HCEC 1CT (cell line): ENCODE results near the gene ZFYVE28.

Source experiments
- DNase-seq: peaks from one replicate; pipeline ENCODE4 v3.0.0-alpha.2; 2017

ZFYVE28 gene

DNA sequence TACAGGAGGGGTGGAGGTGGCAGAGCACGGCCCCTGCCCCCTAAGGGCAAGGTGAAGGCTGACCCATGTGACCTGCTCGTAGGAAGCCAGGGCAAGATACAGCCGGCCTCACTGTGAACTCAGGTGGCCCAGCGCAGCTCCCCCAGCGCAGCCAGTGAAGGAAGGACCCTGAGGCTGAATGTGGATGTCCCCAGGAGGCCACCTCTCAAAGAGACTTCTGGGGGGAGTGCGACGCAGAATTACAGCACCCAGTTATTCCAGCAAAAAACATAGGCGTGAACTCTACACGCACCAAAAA lies 52.6 kb downstream of the ZFYVE28 start:
- DNase-seq: no peak

- DNase-seq: no peak
These were observed 53.2 kb downstream of the ZFYVE28 start for GRCh38 chr4:2365054-2365912.

- no peak for DNase-seq
These were observed 53.8 kb downstream of the ZFYVE28 start for GRCh38 chr4:2364654-2365053.

DNA sequence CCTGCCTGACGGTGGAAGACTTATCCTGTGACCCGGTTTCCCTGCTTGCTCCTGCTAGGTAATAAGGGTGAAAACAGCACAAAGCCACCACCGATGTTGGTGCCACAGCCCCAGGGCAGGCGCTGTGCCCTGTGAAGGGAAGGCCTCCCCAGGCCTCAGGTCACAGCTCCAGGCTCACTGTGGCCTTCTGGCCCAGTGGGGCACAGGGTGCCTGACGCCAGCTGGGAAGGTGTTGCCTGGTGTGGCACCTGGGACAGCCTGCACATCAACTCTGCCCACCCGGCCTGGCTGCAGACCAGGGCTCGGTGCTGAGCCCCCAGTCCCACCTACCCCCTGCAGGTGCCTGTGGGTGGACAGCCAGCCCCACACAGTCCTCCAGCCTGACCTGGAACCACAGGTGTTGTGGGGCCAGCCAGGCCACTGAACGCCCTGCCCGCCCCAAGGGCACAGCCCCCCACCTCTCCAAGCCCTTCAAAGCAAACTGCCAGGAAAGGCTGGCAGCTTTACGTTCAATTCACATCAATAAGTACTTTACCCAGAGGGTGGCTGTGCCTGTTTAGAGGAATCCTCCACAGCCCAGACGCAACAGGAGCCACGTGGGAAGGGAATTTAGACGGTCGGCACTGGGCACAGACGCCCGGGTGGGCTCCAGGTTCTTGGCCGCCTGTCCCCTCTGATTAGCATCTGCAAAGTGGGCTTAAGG lies 54.3 kb downstream of the ZFYVE28 start:
- DNase-seq: no peak

DNA sequence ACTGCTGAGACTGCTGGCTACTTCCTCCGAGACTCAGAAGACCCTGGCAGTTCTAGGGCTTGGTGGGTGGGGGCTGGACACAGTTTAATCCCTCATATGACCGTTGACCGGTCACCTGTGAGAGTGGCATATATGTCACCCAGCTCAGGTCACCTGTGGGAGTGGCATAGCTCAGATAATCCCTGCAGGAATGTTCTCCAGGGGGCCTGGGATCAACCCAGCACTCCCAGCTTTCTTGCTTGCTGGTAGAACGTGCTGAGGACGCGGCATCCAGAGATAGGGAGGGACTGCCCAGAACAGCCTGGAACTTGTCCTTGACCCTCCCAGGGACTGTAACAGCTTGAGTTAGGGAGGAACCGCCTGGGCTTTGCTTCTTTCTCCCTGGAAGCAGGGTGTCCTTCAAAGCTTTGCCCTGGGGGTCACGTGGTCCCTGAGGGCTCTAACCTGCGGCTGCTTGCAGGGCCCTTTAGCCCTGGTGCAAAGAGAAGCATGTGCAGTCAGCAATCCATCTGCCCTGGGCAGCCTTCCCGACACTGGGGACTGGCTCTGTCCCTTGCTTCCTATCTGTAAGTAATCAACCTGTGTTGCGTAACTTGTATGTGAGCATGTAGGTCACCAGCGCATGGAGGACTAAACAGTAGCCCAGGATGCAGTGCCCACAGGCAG lies 55.3 kb downstream of the ZFYVE28 start:
- DNase-seq: no peak

DNA sequence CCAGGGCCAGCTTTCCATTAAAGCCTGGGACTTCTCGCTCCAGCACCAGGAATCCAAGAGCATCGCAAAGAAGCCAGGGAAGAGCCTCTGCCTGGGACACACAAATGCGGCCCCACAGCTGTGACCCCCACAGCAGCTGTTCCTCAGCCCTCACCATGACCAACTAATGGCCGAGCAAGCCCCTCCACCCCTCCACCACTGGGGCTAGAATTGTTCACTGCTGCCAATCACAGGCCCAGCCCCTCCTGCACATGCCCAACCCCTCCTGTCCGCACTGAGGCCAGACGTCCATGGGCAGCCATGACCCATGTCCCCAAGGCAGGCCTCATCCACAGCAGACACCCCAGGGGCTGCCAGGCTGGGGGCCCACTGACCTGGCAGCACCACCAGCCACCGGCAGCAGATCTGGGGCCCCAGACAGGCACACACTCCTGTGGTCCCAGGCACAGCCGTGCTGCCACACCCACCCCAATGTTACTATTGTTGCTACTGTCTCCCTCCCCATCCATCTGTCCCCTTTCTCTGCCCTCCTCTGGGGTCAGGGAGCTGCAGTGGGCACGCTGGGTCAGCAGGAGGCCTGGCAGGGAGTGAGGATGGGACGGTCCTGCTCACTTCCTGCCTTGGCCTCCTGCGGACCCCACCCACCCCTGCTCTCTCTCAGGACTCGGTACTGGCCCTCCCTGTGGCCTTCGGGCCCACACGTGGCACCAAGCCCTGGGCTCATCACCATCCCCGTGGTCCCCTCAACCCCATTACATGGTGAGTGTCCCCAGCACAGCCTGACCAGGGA lies 56.0 kb downstream of the ZFYVE28 start:
- no peak for DNase-seq

DNA sequence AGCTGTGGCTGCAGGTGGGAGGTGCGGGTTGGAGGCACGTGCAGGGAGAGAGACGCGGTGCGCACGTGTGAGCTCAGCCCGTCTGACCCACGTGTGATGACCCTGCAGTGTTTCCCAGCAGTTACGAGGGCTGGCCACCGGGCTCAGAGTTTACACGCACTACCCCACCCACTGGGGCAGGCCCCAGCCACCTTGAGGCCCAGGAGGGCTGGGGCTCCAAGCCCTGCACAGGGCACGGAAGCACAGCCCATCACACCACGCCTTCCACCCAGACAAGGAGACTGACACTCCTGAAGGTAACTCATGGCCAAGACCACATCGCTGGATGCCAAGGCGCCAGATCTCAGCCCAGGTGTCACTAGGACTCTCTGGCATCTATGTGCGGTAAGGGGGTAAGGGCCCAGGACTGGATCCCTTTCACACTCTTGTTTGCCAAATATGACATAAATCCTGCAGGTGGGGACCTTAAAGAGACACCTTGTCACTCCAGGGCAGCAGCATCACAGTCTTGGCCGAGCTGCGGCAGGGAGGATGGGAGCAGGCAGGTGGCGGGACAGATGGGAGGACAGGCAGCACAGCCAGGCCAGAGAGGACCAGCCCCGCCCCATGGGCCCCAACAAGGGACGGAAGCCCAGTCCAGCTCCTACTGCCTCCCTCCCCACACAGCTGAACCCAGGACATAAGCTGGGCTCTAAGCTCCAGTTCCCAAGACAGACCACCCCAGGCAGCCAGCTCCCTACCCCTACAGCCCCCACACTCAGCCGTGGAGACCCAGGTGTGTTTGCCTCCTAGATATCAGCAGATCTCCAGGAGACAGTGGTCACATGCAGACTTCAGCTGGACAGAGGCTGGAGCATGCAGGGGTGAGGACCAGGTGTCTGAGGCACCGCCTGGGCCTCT lies 56.8 kb downstream of the ZFYVE28 start:
- DNase-seq: no peak

DNA sequence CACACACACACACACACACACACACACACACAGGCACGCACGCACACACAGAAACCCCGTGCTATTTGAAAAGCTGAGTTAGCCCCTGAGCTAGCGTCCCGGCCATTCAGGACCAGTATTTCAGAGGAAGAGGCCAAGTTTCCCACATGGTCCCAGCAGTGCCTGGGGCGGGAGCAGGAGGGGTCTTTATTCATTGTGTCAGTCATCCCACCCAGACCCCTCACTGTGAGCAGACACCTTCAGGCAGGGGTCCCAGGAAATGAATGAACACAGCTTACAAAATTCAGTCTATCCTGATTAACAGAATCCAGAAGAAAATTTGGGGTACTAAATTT lies 58.1 kb downstream of the ZFYVE28 start:
- DNase-seq: no peak

GRCh38 chr4:2359591-2360395 lies 58.7 kb downstream of the ZFYVE28 start:
- DNase-seq: no peak

DNA sequence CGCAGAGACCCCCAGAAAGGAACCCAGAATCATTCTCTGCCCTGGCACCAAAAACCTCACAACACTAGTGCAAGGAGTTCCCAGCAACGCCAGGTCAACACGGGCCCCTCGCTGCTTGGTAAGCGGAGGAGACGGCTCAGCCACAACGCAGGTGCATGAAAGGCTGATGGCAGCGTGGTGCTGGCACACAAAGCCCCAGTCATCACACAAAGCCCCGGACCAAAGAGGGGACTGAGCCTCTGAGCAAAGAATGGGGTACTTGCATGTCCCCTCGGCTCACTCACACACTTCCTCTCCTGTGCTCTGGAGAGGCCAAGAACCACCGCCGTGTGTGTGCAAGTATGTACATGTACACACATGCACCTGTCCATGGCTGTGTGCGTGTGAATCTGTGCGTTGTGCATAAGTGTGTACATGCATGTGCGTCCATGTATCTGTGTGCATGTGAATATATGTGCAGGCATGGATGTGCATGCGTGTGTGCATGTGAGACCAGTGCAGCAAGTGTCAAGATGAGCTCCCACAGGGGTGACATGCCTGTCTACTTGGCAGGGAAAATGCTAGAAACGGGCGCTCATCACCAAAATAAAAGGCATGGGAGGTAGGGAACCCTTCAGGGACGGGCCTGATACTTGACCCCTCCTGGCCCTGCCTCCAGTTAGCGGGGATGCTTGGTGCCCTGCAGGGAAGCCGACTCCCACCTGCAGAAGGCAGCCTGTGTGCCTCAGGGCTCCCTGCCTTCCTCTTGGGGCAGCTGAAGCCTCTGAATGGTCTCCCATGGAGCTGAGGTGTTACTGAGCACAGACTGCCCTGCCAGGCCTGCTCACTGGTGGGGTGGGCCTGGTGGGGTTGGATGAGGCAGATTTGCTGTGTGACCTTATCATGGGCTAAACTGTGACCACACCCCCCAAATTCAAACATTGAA lies 60.4 kb downstream of the ZFYVE28 start:
- DNase-seq: no peak

DNA sequence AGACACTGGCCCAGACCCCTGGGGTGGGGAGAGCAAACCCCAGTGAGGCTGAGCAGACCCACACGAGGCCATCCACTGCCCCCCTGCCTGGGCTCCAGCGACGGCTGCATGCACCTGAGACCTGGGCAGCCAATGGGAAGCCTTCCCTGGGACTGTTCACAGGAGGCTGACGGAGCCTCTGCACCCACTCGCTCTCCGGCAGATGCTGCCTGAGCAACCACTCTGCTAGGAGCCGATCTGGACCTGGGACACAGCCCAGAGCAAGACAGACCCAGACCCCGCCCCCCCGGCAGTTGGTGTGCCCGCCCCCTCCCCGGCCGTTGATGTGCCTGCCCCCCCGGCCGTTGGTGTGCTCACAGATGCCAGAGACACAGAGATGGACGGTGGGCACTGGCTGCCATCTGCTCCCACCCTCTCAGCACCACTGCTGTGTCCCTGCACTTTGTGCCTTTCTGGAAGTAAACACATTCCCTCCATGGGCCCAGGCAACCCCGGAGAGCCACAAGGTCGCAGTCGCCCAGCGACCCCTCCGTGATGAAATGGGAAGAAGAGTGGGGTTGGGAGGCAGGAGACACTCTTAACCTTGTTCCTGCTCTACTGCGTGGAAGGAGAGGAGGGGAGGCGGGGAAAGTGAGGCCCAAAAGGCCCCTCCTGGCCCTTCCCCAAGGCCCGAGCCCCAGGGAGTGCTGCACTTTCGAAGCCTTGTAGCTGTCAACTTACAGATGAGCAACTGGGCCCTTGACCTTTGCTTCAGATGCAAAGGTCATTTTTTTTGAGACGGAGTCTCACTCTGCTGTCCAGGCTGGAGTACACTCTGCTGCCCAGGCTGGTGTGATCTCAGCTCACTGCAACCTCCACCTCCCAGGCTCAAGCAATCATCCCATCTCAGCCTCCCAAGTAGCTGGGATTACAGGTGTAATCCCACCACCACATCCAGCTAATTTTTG lies 62.0 kb downstream of the ZFYVE28 start:
- DNase-seq: no peak

- no peak for DNase-seq
These were observed 63.7 kb downstream of the ZFYVE28 start for GRCh38 chr4:2354760-2355159.

GRCh38 chr4:2354118-2354517 lies 64.3 kb downstream of the ZFYVE28 start:
- DNase-seq: no peak

DNA sequence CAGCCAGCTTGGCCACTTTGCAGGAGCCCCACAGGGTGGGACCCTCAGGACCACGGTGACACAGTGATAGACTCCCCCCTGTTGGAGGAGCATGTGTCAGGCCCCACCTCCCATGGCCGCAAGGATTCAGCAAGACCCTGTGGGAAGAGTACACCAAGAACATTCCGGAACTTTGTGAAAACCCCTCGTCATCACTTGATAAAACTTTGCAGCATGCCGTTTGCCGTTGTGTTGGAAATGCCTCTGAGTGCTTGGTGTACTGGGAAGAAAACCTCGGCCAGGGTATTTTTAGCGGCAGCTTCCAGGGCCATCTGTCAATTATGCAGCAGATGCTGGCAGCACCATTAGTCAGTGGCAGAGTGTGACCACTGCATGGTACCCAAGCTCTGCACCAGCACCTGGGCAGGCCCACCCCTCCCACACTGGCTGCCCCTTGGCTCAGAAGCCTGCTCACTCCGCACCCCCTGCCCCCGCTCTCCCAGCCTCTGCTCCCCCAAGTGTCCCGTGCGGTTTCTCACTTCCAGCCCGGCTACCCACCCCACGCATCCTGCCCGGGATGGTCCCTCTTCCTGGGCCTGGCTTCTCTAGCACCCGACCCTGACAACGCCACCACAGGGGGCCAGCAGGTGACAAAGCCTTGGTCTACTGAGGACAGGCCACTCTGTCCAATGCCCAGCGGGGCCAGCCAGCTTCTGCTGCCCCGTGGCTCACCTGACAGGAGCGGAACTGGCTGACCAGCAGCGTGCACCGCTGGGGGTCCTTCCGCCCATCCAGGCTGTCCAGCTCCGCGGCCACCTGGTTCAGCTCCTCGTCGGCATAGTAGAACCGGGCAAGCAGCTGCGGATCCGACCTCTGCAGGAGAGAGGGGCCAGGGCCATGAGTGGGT lies 65.0 kb downstream of the ZFYVE28 start:
- no peak for DNase-seq

- DNase-seq: no peak
These were observed 65.7 kb downstream of the ZFYVE28 start for GRCh38 chr4:2352729-2353221.

DNA sequence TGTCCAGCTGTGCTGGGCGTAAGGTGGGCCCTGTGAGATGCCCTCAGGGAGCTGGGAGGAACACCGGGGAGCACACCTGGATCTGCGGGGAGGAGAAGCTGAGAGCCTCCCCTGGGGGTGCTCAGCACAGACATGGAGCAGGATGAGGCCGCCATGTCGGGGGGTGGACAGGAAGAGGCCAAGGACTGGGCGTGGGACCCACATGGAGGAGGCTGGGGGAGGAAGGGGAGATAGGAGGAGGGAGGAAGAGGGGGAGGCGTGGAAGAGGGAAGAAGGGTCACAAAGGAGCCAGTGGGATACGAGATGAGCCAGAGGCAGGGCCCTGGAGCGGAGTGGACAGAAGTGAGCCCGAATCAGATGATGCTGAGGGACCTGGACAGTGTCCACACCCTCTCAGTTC lies 66.3 kb downstream of the ZFYVE28 start:
- DNase-seq: no peak

- no peak for DNase-seq
These were observed 67.5 kb downstream of the ZFYVE28 start for GRCh38 chr4:2350982-2351381.

DNA sequence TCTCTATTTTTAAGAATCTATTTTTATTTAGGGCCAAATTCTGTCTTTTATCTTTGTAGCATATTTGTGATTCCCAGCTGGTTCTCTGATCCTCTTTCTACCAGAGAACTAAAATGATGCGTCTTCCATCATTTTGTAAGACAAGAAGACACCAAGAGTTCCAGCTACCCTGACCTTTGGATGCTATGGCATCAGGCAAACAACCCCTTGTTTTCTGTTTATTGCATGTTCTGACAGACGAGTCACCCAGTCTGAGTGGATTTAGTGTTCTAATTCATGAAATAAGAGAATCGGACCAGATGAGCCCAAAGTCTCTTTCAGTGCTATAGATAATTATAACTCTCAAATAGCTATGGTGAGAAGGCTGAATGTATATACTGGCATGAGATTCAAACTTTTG lies 69.7 kb downstream of the ZFYVE28 start:
- DNase-seq: no peak
